HEK293 (cell line): Measurements from ENCODE around the gene ALDH9A1.
A peak's percentile ranks its signal among the peaks of the same experiment; 100 is the strongest.

Experiments
- CTCF ChIA-PET: fragments of 350-600 bp; formaldehyde crosslinking; extraction: SDS; loops from one replicate; lab custom pipeline; 2021; ENCODE audit warnings: antibody characterized with exemption; lab: Yijun Ruan, JAX
- POLR2A ChIA-PET: fragments of 300-600 bp; formaldehyde crosslinking; extraction: SDS; loops from one replicate; lab custom pipeline; 2020; ENCODE audit warnings: antibody characterized with exemption, inconsistent platforms; lab: Yijun Ruan, JAX
- H3K27ac ChIP-seq: fragments of 200-500 bp; sonication (Bioruptor generic); 2 replicates; pipeline ENCODE4 v1.5.1; 2014; ENCODE audit warnings: low read depth, low read length, control low read depth, inconsistent platforms; ENCODE audit errors: extremely low read depth
- H3K36me3 ChIP-seq, 2 experiments: fragments of 200-500 bp in 1 of 2; sonication (Bioruptor generic) in 1 of 2; 1 replicate in 1 of 2; 2 replicates in 1 of 2; pipeline ENCODE4 v1.5.1; 2014 to 2017; ENCODE audit warnings: inconsistent platforms in 2 of 2, low read length in 2 of 2; ENCODE audit not compliant: control insufficient read depth in 2 of 2, insufficient read depth in 1 of 2
- H3K4me1 ChIP-seq: fragments of 200-500 bp; sonication (Bioruptor generic); 2 replicates; pipeline ENCODE4 v1.5.1; 2014; ENCODE audit warnings: mild to moderate bottlenecking, low read length, inconsistent platforms; ENCODE audit not compliant: control insufficient read depth, insufficient read depth
- H3K4me3 ChIP-seq: 2 replicates; pipeline ENCODE4 v1.5.1; 2011; ENCODE audit warnings: low read depth, mild to moderate bottlenecking, control low read depth, low read length, moderate library complexity
- H3K9me3 ChIP-seq: fragments of 200-500 bp; sonication (Bioruptor generic); 2 replicates; pipeline ENCODE4 v1.5.1; 2014; ENCODE audit warnings: low read depth, low read length, inconsistent platforms; ENCODE audit not compliant: control insufficient read depth, insufficient read depth
- BCL11A ChIP-seq: fragments of 450-650 bp; formaldehyde crosslinking; IDR thresholded peaks from 2 replicates; pipeline ENCODE4 v1.5.1; 2016; ENCODE audit warnings: low read depth, missing biosample characterization, missing genetic modification characterization
- KLF17 ChIP-seq: fragments of 450-650 bp; formaldehyde crosslinking; IDR thresholded peaks from 2 replicates; pipeline ENCODE4 v1.5.1; 2016; ENCODE audit warnings: missing biosample characterization, missing genetic modification characterization
- MZF1 ChIP-seq: fragments of 450-650 bp; formaldehyde crosslinking; IDR thresholded peaks from 2 replicates; pipeline ENCODE4 v1.5.1; 2017; ENCODE audit warnings: missing biosample characterization, missing genetic modification characterization, borderline replicate concordance
- ZBTB10 ChIP-seq: fragments of 450-650 bp; formaldehyde crosslinking; IDR thresholded peaks from 2 replicates; pipeline ENCODE4 v1.5.1; 2016; ENCODE audit warnings: missing biosample characterization, missing genetic modification characterization
- ZNF138 ChIP-seq: fragments of 450-650 bp; formaldehyde crosslinking; IDR thresholded peaks from 2 replicates; pipeline ENCODE4 v1.5.1; 2016; ENCODE audit warnings: missing biosample characterization, missing genetic modification characterization, borderline replicate concordance
- ZNF184 ChIP-seq: fragments of 450-650 bp; IDR thresholded peaks from 2 replicates; pipeline ENCODE4 v1.5.1; 2018; ENCODE audit warnings: missing biosample characterization, mild to moderate bottlenecking, missing genetic modification characterization
- ZNF211 ChIP-seq: fragments of 450-650 bp; formaldehyde crosslinking; IDR thresholded peaks from 2 replicates; pipeline ENCODE4 v1.5.1; 2016; ENCODE audit warnings: low read depth, missing biosample characterization, missing genetic modification characterization
- ZNF26 ChIP-seq: fragments of 450-650 bp; formaldehyde crosslinking; IDR thresholded peaks from 2 replicates; pipeline ENCODE4 v1.5.1; 2016; ENCODE audit warnings: missing biosample characterization, missing genetic modification characterization
- ZNF529 ChIP-seq: fragments of 450-650 bp; formaldehyde crosslinking; IDR thresholded peaks from 2 replicates; pipeline ENCODE4 v1.5.1; 2017; ENCODE audit warnings: missing genetic modification characterization, missing biosample characterization; ENCODE audit not compliant: insufficient replicate concordance
- ZNF645 ChIP-seq: fragments of 450-650 bp; formaldehyde crosslinking; IDR thresholded peaks from 2 replicates; pipeline ENCODE4; 2016; ENCODE audit warnings: missing biosample characterization, missing genetic modification characterization
- ZNF654 ChIP-seq: fragments of 450-650 bp; formaldehyde crosslinking; IDR thresholded peaks from 2 replicates; pipeline ENCODE4 v1.5.1; 2016; ENCODE audit warnings: low read depth, missing biosample characterization, missing genetic modification characterization
- ZNF677 ChIP-seq: fragments of 450-650 bp; IDR thresholded peaks from 2 replicates; pipeline ENCODE4 v1.5.0; 2018; ENCODE audit warnings: missing biosample characterization, mild to moderate bottlenecking, missing genetic modification characterization, moderate library complexity
- ZNF704 ChIP-seq: fragments of 450-650 bp; formaldehyde crosslinking; IDR thresholded peaks from 2 replicates; pipeline ENCODE4 v1.5.1; 2016; ENCODE audit warnings: missing biosample characterization, missing genetic modification characterization
- ZSCAN5A ChIP-seq: fragments of 450-650 bp; formaldehyde crosslinking; IDR thresholded peaks from 2 replicates; pipeline ENCODE4 v1.5.1; 2016; ENCODE audit warnings: missing biosample characterization, missing genetic modification characterization
- TF ChIP-seq, protein P1 (sequence below): fragments of 450-650 bp; formaldehyde crosslinking; IDR thresholded peaks from 2 replicates; pipeline ENCODE4 v1.5.1; 2017; ENCODE audit warnings: missing biosample characterization, missing genetic modification characterization
- TF ChIP-seq, protein P2 (sequence below): fragments of 450-650 bp; formaldehyde crosslinking; IDR thresholded peaks from 2 replicates; pipeline ENCODE4 v1.5.1; 2016; ENCODE audit warnings: missing biosample characterization, missing genetic modification characterization, low read depth
- TF ChIP-seq, protein P3 (sequence below): fragments of 450-650 bp; formaldehyde crosslinking; IDR thresholded peaks from 2 replicates; pipeline ENCODE4 v1.5.1; 2016; ENCODE audit warnings: missing biosample characterization, missing genetic modification characterization

The ALDH9A1 gene

DNA sequence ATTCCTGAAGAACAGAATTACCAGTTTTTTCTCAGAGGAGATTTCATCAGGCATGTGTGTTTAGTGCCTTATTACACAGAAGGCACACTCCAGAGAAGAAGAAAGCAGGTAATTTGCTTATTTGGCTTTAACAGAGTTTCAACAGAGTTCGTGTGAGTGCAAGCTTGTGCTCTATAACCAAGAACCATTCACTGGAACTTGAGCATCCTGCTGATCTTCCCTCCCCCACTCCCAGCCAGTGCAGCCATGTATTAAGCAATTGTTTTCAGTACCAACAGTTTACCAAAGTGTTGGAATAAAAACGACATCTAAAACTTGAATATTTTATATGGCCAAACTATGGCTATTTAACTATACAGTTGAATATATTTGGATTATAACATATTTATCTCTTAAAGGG, 63.0 kb downstream of the ALDH9A1 start:
- H3K9me3 ChIP-seq: no peaks in the 10 kb centered on the region
- ChIA-PET POLR2A (no interaction called here), CTCF (interaction anchor here (0.6 kb wide), 1 partner anchor 509 kb away, joined by 3 read pairs; no protein-coding TSS in a partner anchor)
- peaks cover 5% of the 10 kb centered on the region for H3K4me1 ChIP-seq
- no peak for TF ChIP-seq ZSCAN5A
- no peak for TF ChIP-seq ZNF529 (tag by site-specific recombination)
- TF ChIP-seq, protein P1, sequence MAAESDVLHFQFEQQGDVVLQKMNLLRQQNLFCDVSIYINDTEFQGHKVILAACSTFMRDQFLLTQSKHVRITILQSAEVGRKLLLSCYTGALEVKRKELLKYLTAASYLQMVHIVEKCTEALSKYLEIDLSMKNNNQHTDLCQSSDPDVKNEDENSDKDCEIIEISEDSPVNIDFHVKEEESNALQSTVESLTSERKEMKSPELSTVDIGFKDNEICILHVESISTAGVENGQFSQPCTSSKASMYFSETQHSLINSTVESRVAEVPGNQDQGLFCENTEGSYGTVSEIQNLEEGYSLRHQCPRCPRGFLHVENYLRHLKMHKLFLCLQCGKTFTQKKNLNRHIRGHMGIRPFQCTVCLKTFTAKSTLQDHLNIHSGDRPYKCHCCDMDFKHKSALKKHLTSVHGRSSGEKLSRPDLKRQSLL (tag by site-specific recombination): 0 out of 2 replicates have a peak, but pooled peaks have one; percentile 42
- TF ChIP-seq ZNF26 (tag by site-specific recombination): no peak
- no peak for TF ChIP-seq ZNF211
- TF ChIP-seq MZF1: no peak
- TF ChIP-seq, protein P2, sequence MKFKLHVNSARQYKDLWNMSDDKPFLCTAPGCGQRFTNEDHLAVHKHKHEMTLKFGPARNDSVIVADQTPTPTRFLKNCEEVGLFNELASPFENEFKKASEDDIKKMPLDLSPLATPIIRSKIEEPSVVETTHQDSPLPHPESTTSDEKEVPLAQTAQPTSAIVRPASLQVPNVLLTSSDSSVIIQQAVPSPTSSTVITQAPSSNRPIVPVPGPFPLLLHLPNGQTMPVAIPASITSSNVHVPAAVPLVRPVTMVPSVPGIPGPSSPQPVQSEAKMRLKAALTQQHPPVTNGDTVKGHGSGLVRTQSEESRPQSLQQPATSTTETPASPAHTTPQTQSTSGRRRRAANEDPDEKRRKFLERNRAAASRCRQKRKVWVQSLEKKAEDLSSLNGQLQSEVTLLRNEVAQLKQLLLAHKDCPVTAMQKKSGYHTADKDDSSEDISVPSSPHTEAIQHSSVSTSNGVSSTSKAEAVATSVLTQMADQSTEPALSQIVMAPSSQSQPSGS (tag by site-specific recombination): no peak
- TF ChIP-seq, protein P3, sequence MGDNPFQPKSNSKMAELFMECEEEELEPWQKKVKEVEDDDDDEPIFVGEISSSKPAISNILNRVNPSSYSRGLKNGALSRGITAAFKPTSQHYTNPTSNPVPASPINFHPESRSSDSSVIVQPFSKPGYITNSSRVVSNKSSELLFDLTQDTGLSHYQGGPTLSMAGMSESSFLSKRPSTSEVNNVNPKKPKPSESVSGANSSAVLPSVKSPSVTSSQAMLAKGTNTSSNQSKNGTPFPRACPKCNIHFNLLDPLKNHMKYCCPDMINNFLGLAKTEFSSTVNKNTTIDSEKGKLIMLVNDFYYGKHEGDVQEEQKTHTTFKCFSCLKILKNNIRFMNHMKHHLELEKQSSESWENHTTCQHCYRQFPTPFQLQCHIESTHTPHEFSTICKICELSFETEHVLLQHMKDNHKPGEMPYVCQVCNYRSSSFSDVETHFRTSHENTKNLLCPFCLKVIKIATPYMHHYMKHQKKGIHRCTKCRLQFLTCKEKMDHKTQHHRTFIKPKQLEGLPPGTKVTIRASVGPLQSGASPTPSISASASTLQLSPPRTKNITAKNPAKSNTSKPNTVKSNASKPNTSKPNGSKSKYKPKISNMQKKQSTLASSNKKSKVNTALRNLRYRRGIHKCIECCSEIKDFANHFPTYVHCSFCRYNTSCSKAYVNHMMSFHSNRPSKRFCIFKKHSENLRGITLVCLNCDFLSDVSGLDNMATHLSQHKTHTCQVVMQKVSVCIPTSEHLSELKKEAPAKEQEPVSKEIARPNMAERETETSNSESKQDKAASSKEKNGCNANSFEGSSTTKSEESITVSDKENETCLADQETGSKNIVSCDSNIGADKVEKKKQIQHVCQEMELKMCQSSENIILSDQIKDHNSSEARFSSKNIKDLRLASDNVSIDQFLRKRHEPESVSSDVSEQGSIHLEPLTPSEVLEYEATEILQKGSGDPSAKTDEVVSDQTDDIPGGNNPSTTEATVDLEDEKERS: no peak
- no peak for TF ChIP-seq ZNF704 (tag by site-specific recombination)
- no peak overlapping the region for H3K4me3 ChIP-seq
- no peak overlapping the region for H3K27ac ChIP-seq
- H3K36me3 ChIP-seq: peaks cover 0 to 8% of the 10 kb centered on the region in 2 experiments; a peak in 2 of 3 replicates

- H3K27ac ChIP-seq: no peak overlapping the region
- H3K4me1 ChIP-seq: peaks cover 5% of the 10 kb centered on the region
- CTCF ChIA-PET: interaction anchor here (1.1 kb wide), 1 partner anchor 280 kb away, joined by 3 read pairs; no protein-coding TSS in a partner anchor
- H3K36me3 ChIP-seq: peaks cover 0 to 8% of the 10 kb centered on the region in 2 experiments; a peak in 2 of 3 replicates
- POLR2A ChIA-PET: no interaction called here
- no peaks in the 10 kb centered on the region for H3K9me3 ChIP-seq
- no peak overlapping the region for H3K4me3 ChIP-seq
- TF ChIP-seq ZNF184 (tag by site-specific recombination): no peak
- TF ChIP-seq ZNF138: no peak
- TF ChIP-seq KLF17: no peak
- TF ChIP-seq ZNF654 (tag by site-specific recombination): no peak
- TF ChIP-seq BCL11A (tag by site-specific recombination): no peak
- TF ChIP-seq ZNF645: no peak
- no peak for TF ChIP-seq ZNF677
- no peak for TF ChIP-seq ZBTB10 (tag by site-specific recombination)
These were observed 64.0 kb downstream of the ALDH9A1 start for GRCh38 chr1:165634154-165634921.
